OCI-LY1 (cell line): ENCODE data around the gene NBPF20.
"Not testable (repeated sequence)": the region's sequence is repeated elsewhere in the genome, so short reads cannot be mapped to it uniquely, and the experiment has no call there.

Experiments
- H2AFZ ChIP-seq: fragments of 200-600 bp; sonication (generic), shearing (Covaris generic); 2 replicates; pipeline ENCODE4 v1.6.0; 2014; ENCODE audit warnings: antibody characterized with exemption, mild to moderate bottlenecking, low read length
- H3F3A ChIP-seq: fragments of 200-600 bp; sonication (generic), shearing (Covaris generic); 2 replicates; pipeline ENCODE4 v1.6.0; 2014; ENCODE audit warnings: mild to moderate bottlenecking, antibody characterized with exemption, low read length, moderate library complexity; ENCODE audit not compliant: insufficient read depth
- H3K27ac ChIP-seq: fragments of 200-600 bp; sonication (generic); 2 replicates; pipeline ENCODE4 v1.5.1; 2014; ENCODE audit warnings: low read length, mixed run types, mild to moderate bottlenecking, low read depth; ENCODE audit not compliant: poor library complexity, severe bottlenecking
- H3K27me3 ChIP-seq: fragments of 200-600 bp; sonication (generic); 2 replicates; pipeline ENCODE4 v1.6.0; 2014; ENCODE audit warnings: antibody characterized with exemption, mild to moderate bottlenecking, low read length, moderate library complexity; ENCODE audit not compliant: insufficient read depth
- H3K36me3 ChIP-seq: fragments of 200-600 bp; sonication (generic); 2 replicates; pipeline ENCODE4 v1.6.1; 2014; ENCODE audit warnings: mild to moderate bottlenecking, antibody characterized with exemption, low read length, moderate library complexity, mixed read lengths; ENCODE audit not compliant: insufficient read depth
- H3K4me1 ChIP-seq: fragments of 200-600 bp; sonication (generic); 2 replicates; pipeline ENCODE4 v1.5.1; 2014; ENCODE audit warnings: mild to moderate bottlenecking, low read length, moderate library complexity; ENCODE audit not compliant: insufficient read depth, severe bottlenecking
- H3K4me2 ChIP-seq: fragments of 200-600 bp; sonication (generic), shearing (Covaris generic); 2 replicates; pipeline ENCODE4 v1.6.1; 2014; ENCODE audit warnings: low read length
- H3K4me3 ChIP-seq: fragments of 200-600 bp; sonication (generic); 2 replicates; pipeline ENCODE4 v1.5.1; 2014; ENCODE audit warnings: low read length, low read depth, mild to moderate bottlenecking, mixed read lengths; ENCODE audit not compliant: poor library complexity, severe bottlenecking
- H3K79me2 ChIP-seq: fragments of 200-600 bp; shearing (Covaris generic); 2 replicates; pipeline ENCODE4 v1.6.1; 2016; ENCODE audit warnings: mixed run types, low read length, mixed read lengths; ENCODE audit not compliant: insufficient read depth
- H3K9ac ChIP-seq: fragments of 200-600 bp; sonication (generic), shearing (Covaris generic); 2 replicates; pipeline ENCODE4 v1.6.1; 2014; ENCODE audit warnings: mild to moderate bottlenecking, low read length, mixed read lengths
- H3K9me2 ChIP-seq: fragments of 200-600 bp; sonication (generic), shearing (Covaris generic); 2 replicates; pipeline ENCODE4 v1.6.1; 2014; ENCODE audit warnings: low read depth, mild to moderate bottlenecking, low read length, mixed read lengths
- H3K9me3 ChIP-seq: fragments of 200-600 bp; shearing (Covaris generic); 2 replicates; pipeline ENCODE4 v1.6.1; 2014; ENCODE audit warnings: low read length, mixed read lengths
- H4K20me1 ChIP-seq: fragments of 200-600 bp; sonication (generic), shearing (Covaris generic); 2 replicates; pipeline ENCODE4 v1.6.0; 2016; ENCODE audit warnings: mild to moderate bottlenecking, low read length; ENCODE audit not compliant: insufficient read depth

The NBPF20 gene

GRCh38 chr1:145451914-145452313 lies 26.5 kb upstream of the NBPF20 start:
- not testable (repeated sequence) for H4K20me1 ChIP-seq, H3K9me3 ChIP-seq, H3K9me2 ChIP-seq, H3F3A ChIP-seq, H2AFZ ChIP-seq, H3K9ac ChIP-seq, H3K4me1 ChIP-seq, H3K79me2 ChIP-seq, H3K4me3 ChIP-seq, H3K36me3 ChIP-seq, H3K4me2 ChIP-seq, H3K27ac ChIP-seq, H3K27me3 ChIP-seq

GRCh38 chr1:145445219-145445618 lies 19.8 kb upstream of the NBPF20 start:
- not testable (repeated sequence) for H4K20me1 ChIP-seq, H3K9me2 ChIP-seq, H3K4me3 ChIP-seq, H2AFZ ChIP-seq, H3K27me3 ChIP-seq, H3K4me1 ChIP-seq, H3K27ac ChIP-seq, H3K9ac ChIP-seq, H3K4me2 ChIP-seq, H3F3A ChIP-seq, H3K9me3 ChIP-seq, H3K79me2 ChIP-seq, H3K36me3 ChIP-seq

GRCh38 chr1:145442340-145442739 lies 16.9 kb upstream of the NBPF20 start:
- H3K27me3 ChIP-seq, H3K9ac ChIP-seq, H3K9me3 ChIP-seq, H3K4me1 ChIP-seq, H3K4me2 ChIP-seq, H3K9me2 ChIP-seq, H2AFZ ChIP-seq, H4K20me1 ChIP-seq, H3K36me3 ChIP-seq, H3K4me3 ChIP-seq, H3K79me2 ChIP-seq, H3K27ac ChIP-seq, H3F3A ChIP-seq: not testable (repeated sequence)

GRCh38 chr1:145431363-145432256 lies 6.2 kb upstream of the NBPF20 start:
- H3K9ac ChIP-seq, H3K27ac ChIP-seq, H3K4me3 ChIP-seq, H3K4me2 ChIP-seq, H3K36me3 ChIP-seq, H3K4me1 ChIP-seq, H3K27me3 ChIP-seq, H3K9me2 ChIP-seq, H3K9me3 ChIP-seq, H4K20me1 ChIP-seq, H3K79me2 ChIP-seq, H2AFZ ChIP-seq, H3F3A ChIP-seq: not testable (repeated sequence)

GRCh38 chr1:145430830-145431229 lies 5.4 kb upstream of the NBPF20 start:
- not testable (repeated sequence) for H4K20me1 ChIP-seq, H2AFZ ChIP-seq, H3F3A ChIP-seq, H3K4me1 ChIP-seq, H3K9ac ChIP-seq, H3K27me3 ChIP-seq, H3K4me3 ChIP-seq, H3K27ac ChIP-seq, H3K9me3 ChIP-seq, H3K9me2 ChIP-seq, H3K36me3 ChIP-seq, H3K79me2 ChIP-seq, H3K4me2 ChIP-seq

GRCh38 chr1:145429329-145429728 lies 3.9 kb upstream of the NBPF20 start:
- H3F3A ChIP-seq, H3K4me1 ChIP-seq, H3K4me3 ChIP-seq, H3K27ac ChIP-seq, H3K36me3 ChIP-seq, H3K27me3 ChIP-seq, H4K20me1 ChIP-seq, H3K9me2 ChIP-seq, H3K4me2 ChIP-seq, H3K9ac ChIP-seq, H3K79me2 ChIP-seq, H3K9me3 ChIP-seq, H2AFZ ChIP-seq: not testable (repeated sequence)

GRCh38 chr1:145424612-145425435 lies 579 bp downstream of the NBPF20 start:
- H3K4me3 ChIP-seq: peak overlapping the region; percentile 67
- H3K4me2 ChIP-seq: peak overlapping the region; percentile 82
- not testable (repeated sequence) for H2AFZ ChIP-seq, H3K27me3 ChIP-seq, H3K27ac ChIP-seq, H4K20me1 ChIP-seq, H3K9me2 ChIP-seq, H3K79me2 ChIP-seq, H3F3A ChIP-seq, H3K36me3 ChIP-seq, H3K9me3 ChIP-seq
- H3K4me1 ChIP-seq: peaks cover 10% of the 10 kb centered on the region
- H3K9ac ChIP-seq: peak overlapping the region; percentile 64; the same call in 1 of the 2 replicates
